Amniotic stem cell (primary cell): ENCODE data around the gene OTUD5.
A peak's percentile ranks its signal among the peaks of the same experiment; 100 is the strongest.
"Not testable (repeated sequence)": the region's sequence is repeated elsewhere in the genome, so short reads cannot be mapped to it uniquely, and the experiment has no call there.

Source experiments
- DNase-seq: peaks from one replicate; lab custom pipeline; 2025; lab: John Stamatoyannopoulos, UW

The OTUD5 gene

GRCh38 chrX:48957477-48957826 is at the start of gene OTUD5:
Gene OTUD5 (minus strand): TSS chrX:48957607. CDS start chrX:48957570, 37 bp downstream.
- DNase-seq = no peak

DNA sequence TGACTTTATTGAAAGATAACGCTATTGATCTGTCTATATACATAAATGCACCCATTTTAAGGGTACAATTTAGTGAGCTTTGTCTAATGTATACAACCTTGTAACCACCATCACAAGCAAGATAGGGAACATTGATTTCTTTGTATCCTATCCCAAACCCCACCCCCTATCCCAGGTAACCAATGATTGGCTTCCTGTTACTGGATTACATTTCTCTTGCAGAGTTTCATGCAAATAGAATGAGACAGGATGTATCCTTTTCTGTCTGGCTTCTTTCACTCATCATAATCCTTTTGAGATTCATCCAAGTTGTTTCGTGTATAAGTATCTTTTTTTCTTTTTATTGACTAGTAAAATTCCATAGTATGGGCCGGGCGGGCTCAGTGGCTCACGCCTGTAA is 46.3 kb upstream of the OTUD5 start:
- no peak for DNase-seq

DNA sequence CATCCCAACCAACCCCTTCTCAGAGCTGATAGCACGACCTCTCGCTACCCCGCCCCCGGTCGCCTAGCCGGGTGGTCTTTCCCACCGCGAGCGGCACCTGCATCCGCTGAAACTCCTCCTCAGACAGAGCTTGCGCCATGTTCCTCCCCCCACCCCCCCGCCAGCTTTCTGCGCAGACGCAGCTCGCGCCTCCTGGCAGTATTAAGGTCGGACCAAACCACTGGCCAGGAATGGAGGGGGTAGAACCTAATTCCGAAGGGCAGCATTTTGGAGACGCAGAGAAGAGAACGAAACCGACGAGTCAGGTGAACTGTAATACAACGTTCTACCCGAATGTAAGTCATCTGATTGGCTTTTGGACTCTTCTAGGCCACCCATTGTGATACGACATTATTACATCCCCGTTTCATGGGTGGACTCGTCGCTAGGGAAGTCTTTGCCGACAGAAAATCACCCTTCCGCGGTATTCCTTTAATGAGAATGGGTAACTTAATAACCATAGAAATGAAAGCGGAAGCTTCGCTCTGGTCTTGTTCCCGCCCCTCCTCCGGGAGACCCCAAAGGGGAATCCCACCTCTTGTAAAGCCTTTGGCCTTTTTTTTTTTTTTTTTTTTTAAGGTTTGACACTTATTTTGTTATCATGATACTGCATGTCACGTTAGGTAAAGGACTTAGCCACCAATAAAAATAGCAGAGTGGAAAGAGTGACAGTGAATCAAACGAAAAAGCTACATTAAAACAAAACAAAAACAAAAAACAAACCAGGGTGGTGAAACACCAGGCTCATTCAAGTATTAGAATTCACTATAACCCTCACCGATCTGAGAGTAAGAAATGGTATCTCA is 44.9 kb upstream of the OTUD5 start, which contains the start of gene GRIPAP1:
GRIPAP1 (minus strand) TSS at position 174 of the 845 bp plus-strand sequence; CDS start at position 139, 35 bp downstream.
- DNase-seq = peak; percentile 53

GRCh38 chrX:49001521-49002090 is 44.2 kb upstream of the OTUD5 start:
- no peak for DNase-seq

DNA sequence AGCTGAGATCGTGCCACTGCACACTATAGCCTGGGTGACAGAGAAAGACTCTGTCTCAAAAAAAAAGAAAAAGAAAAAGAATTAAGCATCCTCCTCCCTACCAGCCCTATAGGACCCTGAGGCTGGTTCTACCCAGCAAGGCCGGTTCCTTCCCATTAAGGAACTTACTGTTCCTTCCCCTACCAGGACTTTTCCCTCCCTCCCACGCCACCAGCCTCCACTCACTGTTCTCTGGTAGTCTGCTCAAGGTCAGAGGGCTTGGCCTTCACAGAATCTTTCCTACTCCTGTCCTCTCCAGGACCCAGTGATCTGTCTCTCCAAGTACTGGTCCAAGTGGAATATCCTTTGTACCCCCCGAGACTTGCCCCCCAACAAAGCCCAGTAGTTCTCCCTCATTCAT is 43.2 kb upstream of the OTUD5 start:
- DNase-seq = no peak

DNA sequence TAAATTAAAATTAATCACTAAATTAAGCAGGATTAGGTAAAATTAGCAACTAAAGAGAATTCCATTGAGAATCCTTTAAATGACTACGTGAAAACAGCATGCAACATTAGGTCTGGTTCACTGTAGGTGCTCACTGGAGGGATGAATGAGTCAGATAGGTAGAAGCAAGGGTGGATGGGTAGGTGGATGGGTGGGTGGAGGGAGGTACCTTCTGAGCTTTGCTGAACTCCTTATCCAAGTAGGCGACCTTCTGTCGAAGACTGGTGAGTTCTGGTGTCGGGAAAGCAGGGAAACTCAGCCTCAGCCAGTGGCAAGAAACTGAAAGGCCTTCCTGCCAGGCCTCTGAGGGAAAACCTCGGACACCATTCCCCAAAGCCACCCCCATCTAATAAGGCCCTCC is 41.6 kb upstream of the OTUD5 start:
- DNase-seq = no peak

GRCh38 chrX:48998391-48998790 is 41.0 kb upstream of the OTUD5 start:
- DNase-seq = no peak

DNA sequence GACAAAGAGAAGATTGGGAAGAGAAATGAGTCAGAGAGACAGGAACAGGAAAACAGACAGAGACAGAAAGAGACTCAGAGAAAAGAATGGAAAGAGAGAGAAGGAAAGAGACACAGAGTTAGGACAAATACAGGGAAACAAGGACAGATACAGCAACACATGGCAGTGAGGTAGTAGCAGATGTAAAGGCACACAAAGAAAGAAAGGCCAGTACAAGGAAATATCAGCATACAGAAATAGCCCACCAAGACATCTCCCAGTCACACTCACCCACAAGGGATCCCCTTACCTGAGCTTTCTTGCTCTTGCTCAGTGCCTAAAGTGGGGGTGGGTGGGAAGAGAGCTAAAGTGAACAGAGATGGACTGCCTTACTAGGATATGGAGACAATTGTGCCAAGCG is 40.5 kb upstream of the OTUD5 start:
- DNase-seq = no peak

GRCh38 chrX:48997455-48997854 is 40.0 kb upstream of the OTUD5 start:
- no peak for DNase-seq

DNA sequence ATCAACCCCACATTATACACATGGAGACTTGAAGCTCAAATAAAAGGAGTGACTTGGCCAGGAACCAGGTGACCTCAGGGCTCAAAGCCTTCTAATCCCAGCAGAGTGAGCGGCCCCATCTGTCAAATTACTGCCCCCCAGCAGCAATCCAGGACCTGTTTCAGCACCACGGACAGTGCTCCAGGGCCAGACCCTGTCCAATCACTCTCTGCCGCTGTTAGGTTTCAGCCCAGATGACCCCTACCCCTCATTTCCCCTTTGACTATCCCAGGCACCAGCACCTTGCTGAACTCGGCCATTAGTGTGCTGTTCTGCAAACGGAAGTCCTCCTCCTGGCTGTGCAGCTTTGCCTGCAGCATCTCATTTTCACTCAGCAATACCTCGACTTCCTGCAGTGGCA is 39.6 kb upstream of the OTUD5 start:
- no peak for DNase-seq

GRCh38 chrX:48992341-48992740 is 34.9 kb upstream of the OTUD5 start:
- no peak for DNase-seq

DNA sequence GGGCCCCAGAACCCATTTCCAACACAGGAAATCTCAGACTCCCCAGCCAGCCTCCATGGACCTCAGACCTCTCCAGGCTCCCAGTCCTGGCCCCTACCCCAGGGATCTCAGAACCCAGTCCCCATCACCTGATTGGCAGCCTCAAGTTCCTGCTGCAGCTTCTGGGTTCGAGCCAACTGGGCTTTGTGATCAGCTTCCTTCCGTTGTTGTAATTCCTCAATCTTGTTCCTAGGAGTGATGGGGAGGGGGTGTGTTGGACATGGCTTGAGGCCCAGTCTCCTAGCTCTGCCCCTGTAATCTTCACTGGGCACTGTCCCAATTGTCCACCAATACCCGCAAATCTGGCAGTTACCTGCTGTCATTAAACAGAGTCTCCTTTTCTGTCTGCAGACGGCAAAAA is 32.1 kb upstream of the OTUD5 start:
- no peak for DNase-seq

GRCh38 chrX:48983896-48984295 is 26.5 kb upstream of the OTUD5 start:
- DNase-seq = no peak

DNA sequence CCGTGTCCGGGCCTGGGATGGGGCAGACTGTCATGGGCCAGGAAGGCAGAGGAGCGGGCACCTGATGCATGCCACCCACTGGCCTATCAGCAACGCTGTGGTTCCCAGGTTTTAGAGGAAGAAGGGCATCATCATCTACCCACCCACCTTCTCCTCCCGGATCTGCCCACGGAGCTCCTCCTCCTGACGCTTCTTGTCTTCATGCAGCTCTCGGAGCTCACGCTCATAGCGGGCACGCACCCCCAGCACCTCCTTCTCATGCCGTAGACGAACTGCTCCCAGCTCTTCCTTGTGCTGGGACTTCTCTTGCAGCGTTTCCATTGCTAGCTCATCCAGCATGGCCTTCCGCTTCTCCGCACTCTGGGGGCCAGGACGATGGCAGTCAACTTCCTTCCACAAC is 25.7 kb upstream of the OTUD5 start:
- DNase-seq = no peak

DNA sequence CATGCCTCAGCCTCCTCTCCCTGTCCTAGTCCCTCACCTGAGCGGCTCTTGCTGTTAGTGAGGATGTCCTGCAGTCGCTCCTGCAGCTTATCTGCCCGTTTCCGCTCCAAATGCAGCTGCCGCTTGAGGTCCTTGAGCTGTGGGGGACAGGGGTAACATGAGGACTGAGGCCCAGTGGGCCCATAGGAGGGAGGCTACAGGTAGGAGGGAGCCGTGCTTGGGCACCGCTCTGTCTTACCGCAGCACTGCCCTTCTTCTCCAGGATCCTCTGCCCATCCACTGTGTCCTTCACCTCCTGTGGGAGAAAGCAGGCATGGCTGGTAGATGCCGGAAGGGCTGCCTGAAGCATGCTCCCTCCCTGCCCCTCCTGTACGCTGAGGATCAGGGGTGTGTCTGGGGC is 23.8 kb upstream of the OTUD5 start:
- DNase-seq = no peak

GRCh38 chrX:48980341-48980740 is 22.9 kb upstream of the OTUD5 start:
- DNase-seq = not testable (repeated sequence)

- DNase-seq = no peak
Measured at GRCh38 chrX:48978226-48978625, 20.8 kb upstream of the OTUD5 start.

DNA sequence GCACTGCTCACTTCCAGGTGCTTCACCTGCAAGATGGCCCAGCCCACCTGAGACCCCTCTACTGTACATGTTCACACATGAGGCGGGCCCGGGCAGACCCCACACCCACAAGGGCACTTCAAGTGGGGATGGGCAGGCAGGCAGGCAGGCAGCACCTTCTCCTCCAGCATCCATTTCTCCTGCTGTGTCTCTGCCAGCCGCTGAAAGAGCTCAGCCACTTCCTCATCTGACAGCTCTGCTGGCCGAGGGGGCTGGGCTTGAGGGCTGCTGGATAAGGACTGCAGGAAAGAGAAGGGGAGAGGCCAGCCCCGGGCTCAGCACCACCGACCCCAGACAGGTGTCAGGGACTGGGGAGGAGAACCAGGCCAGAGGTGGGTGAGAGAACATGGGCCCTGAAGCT is 18.7 kb upstream of the OTUD5 start:
- DNase-seq = no peak

- no peak for DNase-seq
Measured at GRCh38 chrX:48975541-48975940, 18.1 kb upstream of the OTUD5 start.

- DNase-seq = no peak
Measured at GRCh38 chrX:48975041-48975440, 17.6 kb upstream of the OTUD5 start.

GRCh38 chrX:48974574-48974973 is 17.2 kb upstream of the OTUD5 start:
- DNase-seq = no peak

DNA sequence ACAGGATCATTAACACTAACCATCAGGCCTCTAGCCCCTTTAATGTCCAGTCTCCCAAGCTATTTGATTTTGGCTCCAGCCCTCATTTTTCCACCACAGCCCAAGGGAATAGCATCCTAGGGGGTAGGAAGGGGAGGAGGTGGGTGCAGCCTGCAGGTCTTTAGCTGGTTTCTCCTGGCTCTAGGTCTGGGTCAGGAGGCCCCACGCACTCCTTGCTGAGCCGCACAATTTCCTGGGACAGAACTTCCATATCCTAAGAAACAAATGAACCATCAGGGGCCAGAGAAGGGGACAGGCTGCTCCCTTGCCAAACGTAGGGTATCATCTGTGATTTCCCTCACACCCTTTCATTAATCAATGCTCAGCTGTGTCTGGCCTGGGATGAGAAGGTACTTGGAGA is 16.6 kb upstream of the OTUD5 start:
- no peak for DNase-seq

GRCh38 chrX:48972220-48973164 is 15.1 kb upstream of the OTUD5 start:
- no peak for DNase-seq
